Measurements from ENCODE around the gene ALDH18A1. TPM values are rescaled to one million over a fixed set of nuclear protein-coding genes. Genes with fewer than 3 reads are reported as not detected.

The ALDH18A1 gene
- total RNA-seq, 1 experiment from 2014 or later = 105 TPM

GRCh38 chr10:95613330-95613729 is 43.2 kb downstream of the ALDH18A1 start:
- peaks cover 83% of the 10 kb centered on the region for H3K36me3 Mint-ChIP-seq
- H3K4me1 Mint-ChIP-seq = no peaks in the 10 kb centered on the region
- no peak overlapping the region for H3K4me3 Mint-ChIP-seq
- DNase-seq (ENCODE audit: low spot score) (no peak), ATAC-seq (no peak)
- H3K27me3 Mint-ChIP-seq (ENCODE audit: low read depth) = no peaks in the 10 kb centered on the region
- ChIA-PET CTCF (interaction anchor here (1.3 kb wide), 1 partner anchor 9 kb away, joined by 3 read pairs; no protein-coding TSS in a partner anchor), POLR2A (no interaction called here)
- TF ChIP-seq ATF1 (CRISPR knock-in tag; IDR thresholded peaks at IDR 0.05) = no peak
- TF ChIP-seq, protein P1, sequence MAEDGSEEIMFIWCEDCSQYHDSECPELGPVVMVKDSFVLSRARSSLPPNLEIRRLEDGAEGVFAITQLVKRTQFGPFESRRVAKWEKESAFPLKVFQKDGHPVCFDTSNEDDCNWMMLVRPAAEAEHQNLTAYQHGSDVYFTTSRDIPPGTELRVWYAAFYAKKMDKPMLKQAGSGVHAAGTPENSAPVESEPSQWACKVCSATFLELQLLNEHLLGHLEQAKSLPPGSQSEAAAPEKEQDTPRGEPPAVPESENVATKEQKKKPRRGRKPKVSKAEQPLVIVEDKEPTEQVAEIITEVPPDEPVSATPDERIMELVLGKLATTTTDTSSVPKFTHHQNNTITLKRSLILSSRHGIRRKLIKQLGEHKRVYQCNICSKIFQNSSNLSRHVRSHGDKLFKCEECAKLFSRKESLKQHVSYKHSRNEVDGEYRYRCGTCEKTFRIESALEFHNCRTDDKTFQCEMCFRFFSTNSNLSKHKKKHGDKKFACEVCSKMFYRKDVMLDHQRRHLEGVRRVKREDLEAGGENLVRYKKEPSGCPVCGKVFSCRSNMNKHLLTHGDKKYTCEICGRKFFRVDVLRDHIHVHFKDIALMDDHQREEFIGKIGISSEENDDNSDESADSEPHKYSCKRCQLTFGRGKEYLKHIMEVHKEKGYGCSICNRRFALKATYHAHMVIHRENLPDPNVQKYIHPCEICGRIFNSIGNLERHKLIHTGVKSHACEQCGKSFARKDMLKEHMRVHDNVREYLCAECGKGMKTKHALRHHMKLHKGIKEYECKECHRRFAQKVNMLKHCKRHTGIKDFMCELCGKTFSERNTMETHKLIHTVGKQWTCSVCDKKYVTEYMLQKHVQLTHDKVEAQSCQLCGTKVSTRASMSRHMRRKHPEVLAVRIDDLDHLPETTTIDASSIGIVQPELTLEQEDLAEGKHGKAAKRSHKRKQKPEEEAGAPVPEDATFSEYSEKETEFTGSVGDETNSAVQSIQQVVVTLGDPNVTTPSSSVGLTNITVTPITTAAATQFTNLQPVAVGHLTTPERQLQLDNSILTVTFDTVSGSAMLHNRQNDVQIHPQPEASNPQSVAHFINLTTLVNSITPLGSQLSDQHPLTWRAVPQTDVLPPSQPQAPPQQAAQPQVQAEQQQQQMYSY (CRISPR knock-in tag; IDR thresholded peaks at IDR 0.05) = no peak
- TF ChIP-seq ERG (CRISPR knock-in tag; IDR thresholded peaks at IDR 0.05) = no peak
- H3K27ac Mint-ChIP-seq = no peak overlapping the region
- no peaks in the 10 kb centered on the region for H3K9me3 Mint-ChIP-seq

DNA sequence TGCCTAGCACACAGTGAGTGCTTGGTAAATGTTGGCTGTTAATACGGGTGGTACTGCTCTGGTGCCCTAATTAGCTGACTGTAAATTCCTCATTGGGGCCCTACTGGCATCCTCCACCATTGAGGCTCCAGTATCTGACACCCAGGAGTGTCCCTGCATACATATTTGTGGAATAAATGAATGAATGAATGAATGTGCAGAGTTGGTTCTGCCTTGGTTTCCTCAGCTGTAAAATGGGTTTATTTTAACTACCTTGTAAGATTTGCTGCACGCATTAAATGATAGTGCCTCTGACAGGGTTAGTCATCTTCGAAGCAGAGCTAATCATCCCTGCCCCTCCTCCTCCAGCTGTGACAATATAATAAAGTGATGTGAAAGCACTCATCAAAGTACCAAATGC is 45.8 kb downstream of the ALDH18A1 start:
- ATAC-seq = no peak

GRCh38 chr10:95606922-95607321 is 49.6 kb downstream of the ALDH18A1 start:
- ATAC-seq (no peak), DNase-seq (ENCODE audit: low spot score) (no peak)
- ChIA-PET CTCF (interaction anchor here (0.5 to 10.6 kb wide), 3 partner anchors 175 to 237 kb away, joined by 3 to 166 read pairs (median 5); no protein-coding TSS in a partner anchor), POLR2A (no interaction called here)
- TF ChIP-seq, protein P2, sequence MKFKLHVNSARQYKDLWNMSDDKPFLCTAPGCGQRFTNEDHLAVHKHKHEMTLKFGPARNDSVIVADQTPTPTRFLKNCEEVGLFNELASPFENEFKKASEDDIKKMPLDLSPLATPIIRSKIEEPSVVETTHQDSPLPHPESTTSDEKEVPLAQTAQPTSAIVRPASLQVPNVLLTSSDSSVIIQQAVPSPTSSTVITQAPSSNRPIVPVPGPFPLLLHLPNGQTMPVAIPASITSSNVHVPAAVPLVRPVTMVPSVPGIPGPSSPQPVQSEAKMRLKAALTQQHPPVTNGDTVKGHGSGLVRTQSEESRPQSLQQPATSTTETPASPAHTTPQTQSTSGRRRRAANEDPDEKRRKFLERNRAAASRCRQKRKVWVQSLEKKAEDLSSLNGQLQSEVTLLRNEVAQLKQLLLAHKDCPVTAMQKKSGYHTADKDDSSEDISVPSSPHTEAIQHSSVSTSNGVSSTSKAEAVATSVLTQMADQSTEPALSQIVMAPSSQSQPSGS (CRISPR knock-in tag; IDR thresholded peaks at IDR 0.05; ENCODE audit: borderline replicate concordance, low read depth) = no peak
- TF ChIP-seq NFYB (CRISPR knock-in tag; conservative IDR thresholded peaks at IDR 0.05; ENCODE audit: low read depth) = no peak
- TF ChIP-seq ESRRA (CRISPR knock-in tag; IDR thresholded peaks at IDR 0.05; ENCODE audit: borderline replicate concordance) = no peak
- no peak for TF ChIP-seq ZBTB21 (CRISPR knock-in tag; IDR thresholded peaks at IDR 0.05; ENCODE audit: borderline replicate concordance)
- no peak for TF ChIP-seq ZNF671 (CRISPR knock-in tag; IDR thresholded peaks at IDR 0.05)
- TF ChIP-seq OVOL2 (CRISPR knock-in tag; IDR thresholded peaks at IDR 0.05; ENCODE audit: borderline replicate concordance) = no peak
- TF ChIP-seq AR (CRISPR knock-in tag; IDR thresholded peaks at IDR 0.05) = no peak
- TF ChIP-seq, protein P3, sequence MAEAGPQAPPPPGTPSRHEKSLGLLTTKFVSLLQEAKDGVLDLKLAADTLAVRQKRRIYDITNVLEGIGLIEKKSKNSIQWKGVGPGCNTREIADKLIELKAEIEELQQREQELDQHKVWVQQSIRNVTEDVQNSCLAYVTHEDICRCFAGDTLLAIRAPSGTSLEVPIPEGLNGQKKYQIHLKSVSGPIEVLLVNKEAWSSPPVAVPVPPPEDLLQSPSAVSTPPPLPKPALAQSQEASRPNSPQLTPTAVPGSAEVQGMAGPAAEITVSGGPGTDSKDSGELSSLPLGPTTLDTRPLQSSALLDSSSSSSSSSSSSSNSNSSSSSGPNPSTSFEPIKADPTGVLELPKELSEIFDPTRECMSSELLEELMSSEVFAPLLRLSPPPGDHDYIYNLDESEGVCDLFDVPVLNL (CRISPR knock-in tag; IDR thresholded peaks at IDR 0.05; ENCODE audit: borderline replicate concordance, low read depth) = no peak
- Mint-ChIP-seq H3K27me3 (ENCODE audit: low read depth) (no peaks in the 10 kb centered on the region), H3K4me1 (peaks cover 4% of the 10 kb centered on the region), H3K36me3 (peaks cover 42% of the 10 kb centered on the region), H3K4me3 (no peak overlapping the region), H3K27ac (no peak overlapping the region), H3K9me3 (no peaks in the 10 kb centered on the region)

More for the DNA sequence above, 45.8 kb downstream of the ALDH18A1 start:
- H3K4me1 Mint-ChIP-seq = no peaks in the 10 kb centered on the region
- no peaks in the 10 kb centered on the region for H3K27me3 Mint-ChIP-seq (ENCODE audit: low read depth)
- no peaks in the 10 kb centered on the region for H3K9me3 Mint-ChIP-seq
- no peak overlapping the region for H3K27ac Mint-ChIP-seq
- DNase-seq (ENCODE audit: low spot score) = no peak
- ChIA-PET POLR2A (no interaction called here), CTCF (interaction anchor here (1.0 kb wide), 1 partner anchor 9 kb away, joined by 3 read pairs; no protein-coding TSS in a partner anchor)
- no peak overlapping the region for H3K4me3 Mint-ChIP-seq
- H3K36me3 Mint-ChIP-seq = peaks cover 72% of the 10 kb centered on the region
- TF ChIP-seq FOXJ3 (CRISPR knock-in tag; IDR thresholded peaks at IDR 0.05; ENCODE audit: borderline replicate concordance) (no peak), ERG (CRISPR knock-in tag; IDR thresholded peaks at IDR 0.05) (no peak), NFE2L1 (CRISPR knock-in tag; IDR thresholded peaks at IDR 0.05) (no peak), OVOL2 (CRISPR knock-in tag; IDR thresholded peaks at IDR 0.05; ENCODE audit: borderline replicate concordance) (no peak), MXD4 (CRISPR knock-in tag; IDR thresholded peaks at IDR 0.05; ENCODE audit: borderline replicate concordance) (no peak), NR1H2 (CRISPR knock-in tag; IDR thresholded peaks at IDR 0.05) (no peak), TP53 (CRISPR knock-in tag; IDR thresholded peaks at IDR 0.05) (no peak)
- TF ChIP-seq, protein P4, sequence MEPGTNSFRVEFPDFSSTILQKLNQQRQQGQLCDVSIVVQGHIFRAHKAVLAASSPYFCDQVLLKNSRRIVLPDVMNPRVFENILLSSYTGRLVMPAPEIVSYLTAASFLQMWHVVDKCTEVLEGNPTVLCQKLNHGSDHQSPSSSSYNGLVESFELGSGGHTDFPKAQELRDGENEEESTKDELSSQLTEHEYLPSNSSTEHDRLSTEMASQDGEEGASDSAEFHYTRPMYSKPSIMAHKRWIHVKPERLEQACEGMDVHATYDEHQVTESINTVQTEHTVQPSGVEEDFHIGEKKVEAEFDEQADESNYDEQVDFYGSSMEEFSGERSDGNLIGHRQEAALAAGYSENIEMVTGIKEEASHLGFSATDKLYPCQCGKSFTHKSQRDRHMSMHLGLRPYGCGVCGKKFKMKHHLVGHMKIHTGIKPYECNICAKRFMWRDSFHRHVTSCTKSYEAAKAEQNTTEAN (CRISPR knock-in tag; IDR thresholded peaks at IDR 0.05) = no peak

Data from WTC11 (cell line).